Ishikawa (cell line): ENCODE data around the gene JPH4.

Experiments
- CEBPB ChIP-seq: IDR thresholded peaks from 2 replicates; pipeline ENCODE4 v1.6.1; 2012
- EP300 ChIP-seq: IDR thresholded peaks from 2 replicates; pipeline ENCODE4 v1.6.1; 2012; ENCODE audit warnings: borderline replicate concordance
- FOXM1 ChIP-seq: IDR thresholded peaks from 2 replicates; pipeline ENCODE4 v1.6.1; 2012; ENCODE audit warnings: low read depth, borderline replicate concordance
- TF ChIP-seq, protein P1 (sequence below): IDR thresholded peaks from 2 replicates; pipeline ENCODE4 v1.6.1; 2012
- TF ChIP-seq, protein P2 (sequence below): IDR thresholded peaks from 2 replicates; pipeline ENCODE4 v1.6.1; 2012
- TF ChIP-seq, protein P3 (sequence below): IDR thresholded peaks from 2 replicates; pipeline ENCODE4 v1.6.1; 2012; ENCODE audit warnings: low read depth, mild to moderate bottlenecking

DNA sequence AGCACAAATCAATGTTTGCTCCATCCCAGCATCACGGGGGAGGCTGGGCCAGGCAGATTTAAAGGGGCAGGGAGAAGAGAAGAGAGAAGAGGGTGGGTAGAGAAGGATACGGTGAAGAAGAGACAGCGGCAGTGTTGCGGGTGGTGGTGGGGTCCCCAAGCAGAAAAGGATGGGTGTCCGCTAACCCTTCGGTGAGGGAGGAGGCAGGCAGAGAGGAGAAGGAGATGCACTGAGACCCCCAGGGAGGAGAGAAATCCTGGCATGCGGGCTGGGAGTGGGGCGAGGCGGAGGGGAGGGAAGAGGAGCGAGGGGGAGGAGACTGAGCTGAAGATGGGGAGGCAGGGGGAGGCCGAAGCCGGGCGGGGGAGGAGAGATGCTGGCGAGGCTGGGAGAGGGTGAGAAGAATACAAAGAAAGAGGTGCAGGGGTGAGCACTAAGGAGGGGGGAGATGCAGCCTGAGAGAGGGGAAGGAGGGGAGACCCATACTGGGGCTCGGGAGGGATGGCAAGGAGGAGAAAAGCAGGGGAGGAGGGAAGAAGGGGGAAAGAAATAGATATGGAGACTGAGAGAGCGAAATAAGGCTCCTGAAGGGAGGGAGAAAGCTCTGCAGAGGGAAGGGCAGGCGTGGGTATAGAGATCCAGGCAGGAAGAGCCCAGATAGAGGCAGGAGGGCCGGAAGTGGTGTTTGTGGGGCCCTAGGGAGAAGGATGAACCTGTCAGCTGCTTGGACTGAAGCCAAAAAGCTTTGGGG, at the start of gene JPH4:
- TF ChIP-seq CEBPB (no peak), FOXM1 (no peak), EP300 (no peak)
- TF ChIP-seq, protein P1, sequence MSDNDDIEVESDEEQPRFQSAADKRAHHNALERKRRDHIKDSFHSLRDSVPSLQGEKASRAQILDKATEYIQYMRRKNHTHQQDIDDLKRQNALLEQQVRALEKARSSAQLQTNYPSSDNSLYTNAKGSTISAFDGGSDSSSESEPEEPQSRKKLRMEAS: no peak
- TF ChIP-seq, protein P2, sequence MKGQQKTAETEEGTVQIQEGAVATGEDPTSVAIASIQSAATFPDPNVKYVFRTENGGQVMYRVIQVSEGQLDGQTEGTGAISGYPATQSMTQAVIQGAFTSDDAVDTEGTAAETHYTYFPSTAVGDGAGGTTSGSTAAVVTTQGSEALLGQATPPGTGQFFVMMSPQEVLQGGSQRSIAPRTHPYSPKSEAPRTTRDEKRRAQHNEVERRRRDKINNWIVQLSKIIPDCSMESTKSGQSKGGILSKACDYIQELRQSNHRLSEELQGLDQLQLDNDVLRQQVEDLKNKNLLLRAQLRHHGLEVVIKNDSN: no peak
- TF ChIP-seq, protein P3, sequence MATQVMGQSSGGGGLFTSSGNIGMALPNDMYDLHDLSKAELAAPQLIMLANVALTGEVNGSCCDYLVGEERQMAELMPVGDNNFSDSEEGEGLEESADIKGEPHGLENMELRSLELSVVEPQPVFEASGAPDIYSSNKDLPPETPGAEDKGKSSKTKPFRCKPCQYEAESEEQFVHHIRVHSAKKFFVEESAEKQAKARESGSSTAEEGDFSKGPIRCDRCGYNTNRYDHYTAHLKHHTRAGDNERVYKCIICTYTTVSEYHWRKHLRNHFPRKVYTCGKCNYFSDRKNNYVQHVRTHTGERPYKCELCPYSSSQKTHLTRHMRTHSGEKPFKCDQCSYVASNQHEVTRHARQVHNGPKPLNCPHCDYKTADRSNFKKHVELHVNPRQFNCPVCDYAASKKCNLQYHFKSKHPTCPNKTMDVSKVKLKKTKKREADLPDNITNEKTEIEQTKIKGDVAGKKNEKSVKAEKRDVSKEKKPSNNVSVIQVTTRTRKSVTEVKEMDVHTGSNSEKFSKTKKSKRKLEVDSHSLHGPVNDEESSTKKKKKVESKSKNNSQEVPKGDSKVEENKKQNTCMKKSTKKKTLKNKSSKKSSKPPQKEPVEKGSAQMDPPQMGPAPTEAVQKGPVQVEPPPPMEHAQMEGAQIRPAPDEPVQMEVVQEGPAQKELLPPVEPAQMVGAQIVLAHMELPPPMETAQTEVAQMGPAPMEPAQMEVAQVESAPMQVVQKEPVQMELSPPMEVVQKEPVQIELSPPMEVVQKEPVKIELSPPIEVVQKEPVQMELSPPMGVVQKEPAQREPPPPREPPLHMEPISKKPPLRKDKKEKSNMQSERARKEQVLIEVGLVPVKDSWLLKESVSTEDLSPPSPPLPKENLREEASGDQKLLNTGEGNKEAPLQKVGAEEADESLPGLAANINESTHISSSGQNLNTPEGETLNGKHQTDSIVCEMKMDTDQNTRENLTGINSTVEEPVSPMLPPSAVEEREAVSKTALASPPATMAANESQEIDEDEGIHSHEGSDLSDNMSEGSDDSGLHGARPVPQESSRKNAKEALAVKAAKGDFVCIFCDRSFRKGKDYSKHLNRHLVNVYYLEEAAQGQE: no peak
